Activated CD4-positive, alpha-beta T cell treated with anti-CD3 and anti-CD28 coated beads for 36 hours (primary cell): ENCODE results near the gene LUC7L. TPM values are rescaled to one million over a fixed set of nuclear protein-coding genes. Genes with fewer than 3 reads are reported as not detected.
"Not testable (repeated sequence)": the region's sequence is repeated elsewhere in the genome, so short reads cannot be mapped to it uniquely, and the experiment has no call there.

Experiments
- ATAC-seq: fragments of 200-7000 bp; cut with Tn5 transposase; one replicate; pipeline ENCODE4 v1.10.0; 2021; ENCODE audit warnings: mild to moderate bottlenecking, moderate library complexity
- CTCF ChIA-PET: fragments of 350-600 bp; sonication (Branson Sonifier 250); formaldehyde crosslinking; loops from one replicate; lab custom pipeline; 2021; ENCODE audit warnings: antibody characterized with exemption; lab: Charles Lee
- POLR2A ChIA-PET: fragments of 350-600 bp; sonication (Branson Sonifier 250); formaldehyde crosslinking; loops from one replicate; lab custom pipeline; 2021; ENCODE audit warnings: antibody characterized with exemption, inconsistent platforms; lab: Charles Lee
- DNase-seq: peaks from one replicate; pipeline ENCODE4 v3.0.0-alpha.2; 2020
- H3K27ac Mint-ChIP-seq: one replicate; pipeline ENCODE4 v1.8.0; 2021; ENCODE audit warnings: mixed read lengths
- H3K27me3 Mint-ChIP-seq: one replicate; pipeline ENCODE4 v1.8.0; 2021; ENCODE audit warnings: mixed read lengths
- H3K36me3 Mint-ChIP-seq: one replicate; pipeline ENCODE4 v1.8.0; 2021; ENCODE audit warnings: low read depth, mixed read lengths
- H3K4me1 Mint-ChIP-seq: one replicate; pipeline ENCODE4 v1.8.0; 2021; ENCODE audit warnings: mixed read lengths
- H3K4me3 Mint-ChIP-seq: one replicate; pipeline ENCODE4 v1.8.0; 2021; ENCODE audit warnings: mild to moderate bottlenecking, moderate library complexity, mixed read lengths
- H3K9me3 Mint-ChIP-seq: one replicate; pipeline ENCODE4 v1.8.0; 2021; ENCODE audit warnings: low read depth, mixed read lengths
- intact Hi-C, 2 experiments: fragments of 100-400 bp; cut with DNase I in 1 of 2; cut with micrococcal nuclease in 1 of 2; formaldehyde crosslinking; loops; one replicate each; pipeline versions ENCODE4 v1.14.2 to v1.15.1; 2022 to 2024; cut with DNase I, micrococcal nuclease
- total RNA-seq, 2 experiments: library from RNA; stranded (reverse); gene quantifications; one replicate each; pipeline ENCODE4 v1.2.3, GENCODE V29; 2021

LUC7L gene
- total RNA-seq, 2 experiments from 2014 or later: 44.6 to 50.1 TPM

- CTCF ChIA-PET: interaction anchor here (0.9 to 1.7 kb wide), 2 partner anchors 8 to 136 kb away, joined by 4 to 7 read pairs; no protein-coding TSS in a partner anchor
- DNase-seq: no peak
- peaks cover 1% of the 10 kb centered on the region for H3K36me3 Mint-ChIP-seq
- ATAC-seq: no peak
- no peak overlapping the region for H3K27ac Mint-ChIP-seq
- no peak overlapping the region for H3K4me3 Mint-ChIP-seq
- POLR2A ChIA-PET: no interaction called here
- H3K27me3 Mint-ChIP-seq: no peaks in the 10 kb centered on the region
- H3K9me3 Mint-ChIP-seq: no peaks in the 10 kb centered on the region
- H3K4me1 Mint-ChIP-seq: peaks cover 19% of the 10 kb centered on the region
- intact Hi-C loops: no loop called here
Measured at GRCh38 chr16:243348-243747, 14.1 kb upstream of the LUC7L start.

GRCh38 chr16:242281-242680 is 13.0 kb upstream of the LUC7L start:
- DNase-seq (no peak), ATAC-seq (no peak)
- POLR2A ChIA-PET: no interaction called here
- CTCF ChIA-PET: no interaction called here
- intact Hi-C loops: no loop called here
- Mint-ChIP-seq H3K27me3 (no peaks in the 10 kb centered on the region), H3K27ac (no peak overlapping the region), H3K36me3 (peaks cover 3% of the 10 kb centered on the region), H3K9me3 (no peaks in the 10 kb centered on the region), H3K4me1 (peaks cover 23% of the 10 kb centered on the region), H3K4me3 (no peak overlapping the region)

GRCh38 chr16:240559-240958 is 11.3 kb upstream of the LUC7L start:
- ChIA-PET POLR2A (interaction anchor here (0.6 kb wide), 2 partner anchors 13 to 1377 kb away, joined by 3 to 4 read pairs; no protein-coding TSS in a partner anchor), CTCF (interaction anchor here (0.7 to 1.3 kb wide), 3 partner anchors 10 to 16 kb away, joined by 3 to 5 read pairs (median 3); no protein-coding TSS in a partner anchor)
- H3K4me3 Mint-ChIP-seq: no peak overlapping the region
- no peaks in the 10 kb centered on the region for H3K27me3 Mint-ChIP-seq
- intact Hi-C loops: no loop called here
- H3K27ac Mint-ChIP-seq: no peak overlapping the region
- DNase-seq (no peak), ATAC-seq (no peak)
- H3K9me3 Mint-ChIP-seq: no peaks in the 10 kb centered on the region
- peaks cover 6% of the 10 kb centered on the region for H3K36me3 Mint-ChIP-seq
- H3K4me1 Mint-ChIP-seq: peaks cover 27% of the 10 kb centered on the region

- no peak overlapping the region for H3K27ac Mint-ChIP-seq
- intact Hi-C loops: no loop called here
- ChIA-PET CTCF (interaction anchor here (1.2 to 1.3 kb wide), 2 partner anchors 12 to 16 kb away, joined by 3 to 5 read pairs; no protein-coding TSS in a partner anchor), POLR2A (interaction anchor here (0.6 kb wide), 2 partner anchors 12 to 1378 kb away, joined by 3 to 4 read pairs; no protein-coding TSS in a partner anchor)
- H3K4me1 Mint-ChIP-seq: peaks cover 33% of the 10 kb centered on the region
- ATAC-seq: no peak
- no peaks in the 10 kb centered on the region for H3K27me3 Mint-ChIP-seq
- no peak for DNase-seq
- no peak overlapping the region for H3K4me3 Mint-ChIP-seq
- H3K36me3 Mint-ChIP-seq: peaks cover 6% of the 10 kb centered on the region
- no peaks in the 10 kb centered on the region for H3K9me3 Mint-ChIP-seq
Measured at GRCh38 chr16:239948-240277, 10.7 kb upstream of the LUC7L start.

GRCh38 chr16:234468-235305 is 5.4 kb upstream of the LUC7L start, which contains the start of gene FAM234A:
TSS of gene FAM234A (plus strand) at chr16:234821. CDS start at chr16:254414, 19,593 bp downstream.
- ATAC-seq (peak; percentile 91), DNase-seq (peak; percentile 98)
- intact Hi-C loops: loop anchor here (1.0 to 2.0 kb wide), 12 partner anchors 96 to 1376 kb away; partner anchors contain the start of genes AXIN1 (in 2 of the 2), CAPN15 (in 1 of the 2), DECR2 (in 1 of the 2) and METTL26 (in 1 of the 2)
- Mint-ChIP-seq H3K27ac (peak within 1 kb of the TSS; percentile 96), H3K27me3 (no peaks in the 10 kb centered on the region), H3K4me3 (peak within 1 kb of the TSS; percentile 90), H3K36me3 (peaks cover 4% of the 10 kb centered on the region), H3K9me3 (no peaks in the 10 kb centered on the region), H3K4me1 (peaks cover 17% of the 10 kb centered on the region)
- CTCF ChIA-PET: interaction anchor here (0.6 to 1.8 kb wide), 15 partner anchors 8 to 1242 kb away, joined by 3 to 16 read pairs (median 4); partner anchors contain the start of gene RAB11FIP3
- POLR2A ChIA-PET: interaction anchor here (0.6 to 1.4 kb wide), 11 partner anchors 10 to 267 kb away, joined by 3 to 13 read pairs (median 3); partner anchors contain the start of genes POLR3K and SNRNP25

GRCh38 chr16:230949-231348 is 1.7 kb upstream of the LUC7L start:
- Mint-ChIP-seq H3K9me3 (no peaks in the 10 kb centered on the region), H3K4me3 (no peak overlapping the region), H3K27me3 (no peaks in the 10 kb centered on the region), H3K36me3 (peaks cover 20% of the 10 kb centered on the region), H3K4me1 (peaks cover 34% of the 10 kb centered on the region), H3K27ac (no peak overlapping the region)
- intact Hi-C loops: no loop called here
- POLR2A ChIA-PET: no interaction called here
- no peak for ATAC-seq
- DNase-seq: no peak
- CTCF ChIA-PET: no interaction called here

- intact Hi-C loops, POLR2A ChIA-PET, H3K9me3 Mint-ChIP-seq, DNase-seq, H3K27me3 Mint-ChIP-seq, H3K4me3 Mint-ChIP-seq, ATAC-seq, H3K27ac Mint-ChIP-seq: not testable (repeated sequence)
- CTCF ChIA-PET: interaction anchor here (0.8 kb wide), 1 partner anchor 121 kb away, joined by 3 read pairs; no protein-coding TSS in a partner anchor
- peaks cover 34% of the 10 kb centered on the region for H3K4me1 Mint-ChIP-seq
- peaks cover 24% of the 10 kb centered on the region for H3K36me3 Mint-ChIP-seq
Measured at GRCh38 chr16:230351-230750, 1.1 kb upstream of the LUC7L start.

GRCh38 chr16:229731-230281 is 557 bp upstream of the LUC7L start:
- Mint-ChIP-seq H3K27ac (peak overlapping the region; percentile 38), H3K36me3 (peaks cover 26% of the 10 kb centered on the region), H3K9me3 (no peaks in the 10 kb centered on the region), H3K4me1 (peaks cover 30% of the 10 kb centered on the region), H3K4me3 (peak overlapping the region; percentile 92), H3K27me3 (no peaks in the 10 kb centered on the region)
- POLR2A ChIA-PET: no interaction called here
- ATAC-seq (no peak), DNase-seq (no peak)
- CTCF ChIA-PET: interaction anchor here (0.7 to 0.8 kb wide), 2 partner anchors 49 to 122 kb away, joined by 3 read pairs; partner anchors contain the start of gene HBQ1
- intact Hi-C loops: loop anchor here (1.0 to 5.0 kb wide), 9 partner anchors 22 to 406 kb away; partner anchors contain the start of genes AXIN1 (in 1 of the 2), CAPN15 (in 1 of the 2), DECR2 (in 1 of the 2) and METTL26 (in 1 of the 2)

GRCh38 chr16:228151-228851 is 948 bp downstream of the LUC7L start:
- ChIA-PET CTCF (interaction anchor here (0.6 to 2.2 kb wide), 5 partner anchors 10 to 512 kb away, joined by 3 to 9 read pairs (median 5); partner anchors contain the start of gene CIAO3), POLR2A (interaction anchor here (0.6 to 1.0 kb wide), 6 partner anchors 9 to 113 kb away, joined by 3 to 9 read pairs (median 3); no protein-coding TSS in a partner anchor)
- Mint-ChIP-seq H3K4me1 (peaks cover 30% of the 10 kb centered on the region), H3K27ac (peak overlapping the region; percentile 85), H3K27me3 (no peaks in the 10 kb centered on the region), H3K9me3 (no peaks in the 10 kb centered on the region), H3K36me3 (peaks cover 27% of the 10 kb centered on the region), H3K4me3 (peak overlapping the region; percentile 92)
- intact Hi-C loops: loop anchor here in 1 of 2 experiments (5.0 kb wide), 1 partner anchor 299 kb away; the partner anchor contains the start of gene CAPN15
- ATAC-seq (peak; percentile 34), DNase-seq (no peak)

- Mint-ChIP-seq H3K4me3 (no peak overlapping the region), H3K4me1 (peaks cover 2% of the 10 kb centered on the region), H3K27me3 (no peaks in the 10 kb centered on the region), H3K27ac (no peak overlapping the region), H3K9me3 (no peaks in the 10 kb centered on the region), H3K36me3 (peaks cover 29% of the 10 kb centered on the region)
- ChIA-PET POLR2A (no interaction called here), CTCF (interaction anchor here (0.8 to 2.5 kb wide), 2 partner anchors 8 to 10 kb away, joined by 4 to 9 read pairs; no protein-coding TSS in a partner anchor)
- DNase-seq: no peak
- ATAC-seq: no peak
- intact Hi-C loops: no loop called here
Measured at GRCh38 chr16:220021-220420, 9.2 kb downstream of the LUC7L start.
